HG03095 (cell line): ENCODE data around the gene TNRC6C.

Experiments used
- ATAC-seq: cut with Tn5 transposase; IDR thresholded peaks from one replicate; pipeline ENCODE4 v1.9.1; 2021; ENCODE audit warnings: moderate library complexity; ENCODE audit not compliant: unreplicated experiment

The TNRC6C gene

GRCh38 chr17:78012428-78012827 is 53.9 kb downstream of the TNRC6C start:
- no peak for ATAC-seq

- no peak for ATAC-seq
Measured at GRCh38 chr17:78013683-78014467, 55.4 kb downstream of the TNRC6C start.

- no peak for ATAC-seq
Measured at GRCh38 chr17:78014646-78015045, 56.1 kb downstream of the TNRC6C start.

- ATAC-seq: no peak
Measured at GRCh38 chr17:78016852-78017251, 58.3 kb downstream of the TNRC6C start.

GRCh38 chr17:78019367-78019975 is 61.0 kb downstream of the TNRC6C start:
- ATAC-seq: no peak

- ATAC-seq: no peak
Measured at GRCh38 chr17:78019976-78020716, 61.6 kb downstream of the TNRC6C start.

- ATAC-seq: no peak
Measured at GRCh38 chr17:78020717-78021108, 62.2 kb downstream of the TNRC6C start.

- ATAC-seq: no peak
Measured at GRCh38 chr17:78022425-78022824, 63.9 kb downstream of the TNRC6C start.

GRCh38 chr17:78023042-78023441 is 64.5 kb downstream of the TNRC6C start:
- no peak for ATAC-seq

GRCh38 chr17:78026381-78026780 is 67.9 kb downstream of the TNRC6C start:
- ATAC-seq: no peak

- no peak for ATAC-seq
Measured at GRCh38 chr17:78027121-78027520, 68.6 kb downstream of the TNRC6C start.

- ATAC-seq: no peak
Measured at GRCh38 chr17:78029697-78030096, 71.2 kb downstream of the TNRC6C start.

GRCh38 chr17:78031435-78031834 is 72.9 kb downstream of the TNRC6C start:
- no peak for ATAC-seq

- ATAC-seq: no peak
Measured at GRCh38 chr17:78032166-78032565, 73.7 kb downstream of the TNRC6C start.

- ATAC-seq: no peak
Measured at GRCh38 chr17:78034429-78035091, 76.1 kb downstream of the TNRC6C start.

GRCh38 chr17:78037280-78037679 is 78.8 kb downstream of the TNRC6C start:
- no peak for ATAC-seq

- no peak for ATAC-seq
Measured at GRCh38 chr17:78038748-78039288, 80.3 kb downstream of the TNRC6C start.

- no peak for ATAC-seq
Measured at GRCh38 chr17:78039581-78039980, 81.1 kb downstream of the TNRC6C start.

GRCh38 chr17:78040440-78041385 is 82.2 kb downstream of the TNRC6C start:
- ATAC-seq: no peak
